GM19397 (cell line): ENCODE measurements around the gene PPP2R2B.
A peak's percentile ranks its signal among the peaks of the same experiment; 100 is the strongest.

Source experiments
- ATAC-seq: cut with Tn5 transposase; IDR thresholded peaks from one replicate; pipeline ENCODE4 v1.9.1; 2021; ENCODE audit warnings: mild to moderate bottlenecking, moderate library complexity; ENCODE audit not compliant: unreplicated experiment

The PPP2R2B gene

DNA sequence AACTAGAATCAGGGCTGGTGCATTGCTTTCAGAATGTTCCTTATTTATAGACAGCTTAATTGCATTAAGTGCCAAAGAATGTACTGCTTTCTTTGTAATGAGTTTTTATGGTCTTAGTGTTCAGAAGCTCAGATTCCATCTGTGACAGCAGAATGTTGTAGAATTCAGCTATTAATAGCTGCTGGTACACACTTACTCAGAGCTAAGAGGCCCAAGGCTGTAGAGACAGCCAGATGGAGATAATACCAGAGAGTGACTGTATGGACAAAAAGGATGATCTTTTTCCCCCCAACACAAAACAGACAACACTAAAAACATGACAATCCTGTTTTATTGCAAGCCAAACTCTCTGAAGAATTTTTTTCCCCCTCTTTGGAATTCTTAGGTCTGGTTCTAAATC, 50.2 kb downstream of the PPP2R2B start:
- no peak for ATAC-seq

- no peak for ATAC-seq
Measured at GRCh38 chr5:146827901-146828300, 50.7 kb downstream of the PPP2R2B start.

DNA sequence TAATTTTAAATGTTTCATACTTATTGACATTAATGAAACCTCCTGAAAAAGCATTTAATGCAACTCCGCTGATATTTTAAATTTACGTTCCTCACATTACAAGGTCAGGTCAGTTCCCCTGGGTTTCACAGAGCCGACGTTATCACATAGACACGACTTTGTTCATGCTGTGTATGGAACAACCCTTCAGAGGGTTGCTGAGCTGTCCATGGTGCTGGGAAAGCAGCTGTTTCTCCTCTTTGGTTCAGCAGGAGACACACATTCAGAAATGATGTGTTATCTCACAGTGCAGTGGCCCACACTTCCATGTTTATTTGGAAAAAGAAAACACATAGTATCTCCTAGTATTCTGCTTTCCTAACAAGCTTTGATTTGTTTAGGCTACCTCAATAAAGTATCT, 53.5 kb downstream of the PPP2R2B start:
- ATAC-seq = no peak

- no peak for ATAC-seq
Measured at GRCh38 chr5:146821732-146822131, 56.8 kb downstream of the PPP2R2B start.

- no peak for ATAC-seq
Measured at GRCh38 chr5:146820987-146821386, 57.6 kb downstream of the PPP2R2B start.

GRCh38 chr5:146818822-146819221, 59.7 kb downstream of the PPP2R2B start:
- ATAC-seq = no peak

GRCh38 chr5:146817973-146818372, 60.6 kb downstream of the PPP2R2B start:
- ATAC-seq = no peak

GRCh38 chr5:146816775-146817387, 61.7 kb downstream of the PPP2R2B start:
- no peak for ATAC-seq

GRCh38 chr5:146815411-146815810, 63.1 kb downstream of the PPP2R2B start:
- ATAC-seq = no peak

DNA sequence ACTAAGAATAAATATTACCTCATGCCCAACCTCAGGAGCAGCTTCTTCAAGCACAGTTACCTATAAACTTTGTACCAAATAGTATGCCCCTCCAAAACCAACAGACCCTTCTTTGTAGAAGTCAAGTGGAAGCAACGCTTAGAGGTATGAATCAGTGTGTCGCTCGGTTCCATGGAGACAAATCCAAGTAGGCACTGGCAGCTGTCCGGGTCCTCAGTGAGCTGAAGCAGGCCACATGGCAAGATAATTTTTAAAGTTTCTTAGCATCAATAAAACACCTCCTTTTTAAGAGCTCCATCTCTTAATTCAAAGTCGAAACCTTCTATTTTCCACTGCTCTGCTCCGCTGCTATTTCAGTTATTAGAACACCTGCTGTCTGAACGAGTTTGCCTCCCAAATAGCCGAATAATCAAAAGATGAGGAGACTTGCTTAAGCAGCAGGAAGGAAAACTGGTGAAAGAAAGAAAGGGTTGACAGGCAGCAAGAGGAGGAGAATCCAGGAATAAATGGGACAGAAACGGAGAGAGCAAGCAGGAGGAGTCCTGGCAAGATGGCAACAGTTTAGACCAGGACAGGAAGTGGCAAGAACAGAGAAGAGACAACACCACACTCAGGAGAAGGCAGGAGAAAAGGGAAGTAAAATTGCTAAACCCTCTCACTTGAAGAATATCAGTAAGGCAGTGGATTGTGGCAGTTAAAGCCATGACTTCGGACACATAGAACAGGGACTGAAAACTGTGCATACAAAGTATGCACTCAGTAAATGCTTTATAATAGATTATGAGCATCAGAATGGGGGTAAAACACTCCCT, 65.0 kb downstream of the PPP2R2B start:
- peak; percentile 65 for ATAC-seq

DNA sequence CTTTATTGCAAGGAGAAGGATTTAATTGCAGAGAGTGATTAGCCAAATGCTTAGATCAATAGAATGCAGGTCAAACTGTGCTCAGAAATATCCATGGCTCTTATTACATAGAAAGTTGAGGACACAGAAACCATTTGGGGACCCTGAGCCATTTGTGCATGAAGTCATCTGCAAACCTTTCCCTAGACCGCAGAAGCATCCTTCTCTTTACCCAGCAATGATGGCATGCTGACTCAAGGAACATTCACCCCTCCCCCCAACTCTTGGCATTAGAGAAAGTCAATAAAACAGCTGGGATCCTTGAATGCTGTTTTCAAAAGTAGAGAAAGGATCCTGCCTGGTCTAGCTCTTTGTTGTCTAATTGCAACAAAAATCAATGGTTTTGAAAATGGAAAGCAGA, 73.5 kb downstream of the PPP2R2B start:
- no peak for ATAC-seq

DNA sequence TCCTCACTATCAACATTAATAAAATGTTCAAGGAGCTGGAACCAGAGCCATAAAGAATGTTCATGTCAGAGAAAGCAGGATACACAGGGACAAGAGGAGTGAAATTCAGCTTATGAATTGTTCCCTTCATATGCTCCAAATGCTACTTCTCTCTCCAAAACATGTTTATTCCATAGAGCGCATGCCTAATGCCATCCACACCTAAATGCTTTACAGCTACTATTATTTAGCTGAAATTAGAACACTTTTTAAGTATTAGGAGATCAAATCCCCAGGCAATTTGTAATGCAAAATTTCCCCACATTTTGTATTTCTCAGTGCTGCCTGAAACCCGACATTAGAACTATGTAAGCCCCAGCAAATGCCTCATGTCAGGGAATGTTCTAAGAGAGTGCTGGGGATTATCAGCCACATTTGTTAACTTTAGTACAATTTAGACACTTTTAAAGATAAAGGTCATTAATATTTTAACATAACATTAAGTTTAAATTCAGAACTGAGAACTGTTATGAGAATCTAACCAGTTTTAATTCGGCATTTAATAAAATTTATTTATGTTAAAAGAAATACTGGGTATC, 75.5 kb downstream of the PPP2R2B start:
- ATAC-seq = no peak

GRCh38 chr5:146799671-146800070, 78.9 kb downstream of the PPP2R2B start:
- ATAC-seq = no peak

DNA sequence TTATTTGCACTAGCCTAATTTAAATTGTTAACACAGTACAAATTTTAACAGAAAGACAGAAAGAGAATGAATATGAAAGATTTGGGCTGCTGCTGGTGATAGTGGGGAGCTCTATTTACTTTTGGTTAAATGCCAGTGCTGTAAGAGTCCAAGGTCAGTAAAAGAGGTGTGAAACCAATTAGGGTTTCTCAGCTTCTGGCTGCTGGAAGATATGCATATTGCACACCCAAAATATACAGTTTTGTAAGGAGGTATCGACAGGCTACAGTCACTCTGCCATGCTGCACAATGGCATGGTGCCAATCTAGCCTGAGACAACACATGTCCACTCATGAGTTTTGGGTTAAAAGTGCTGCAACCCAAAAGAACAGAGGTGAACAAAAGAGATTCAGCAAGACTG, 79.3 kb downstream of the PPP2R2B start:
- no peak for ATAC-seq

- ATAC-seq = no peak
Measured at GRCh38 chr5:146797658-146798057, 80.9 kb downstream of the PPP2R2B start.

GRCh38 chr5:146796911-146797310, 81.6 kb downstream of the PPP2R2B start:
- no peak for ATAC-seq

DNA sequence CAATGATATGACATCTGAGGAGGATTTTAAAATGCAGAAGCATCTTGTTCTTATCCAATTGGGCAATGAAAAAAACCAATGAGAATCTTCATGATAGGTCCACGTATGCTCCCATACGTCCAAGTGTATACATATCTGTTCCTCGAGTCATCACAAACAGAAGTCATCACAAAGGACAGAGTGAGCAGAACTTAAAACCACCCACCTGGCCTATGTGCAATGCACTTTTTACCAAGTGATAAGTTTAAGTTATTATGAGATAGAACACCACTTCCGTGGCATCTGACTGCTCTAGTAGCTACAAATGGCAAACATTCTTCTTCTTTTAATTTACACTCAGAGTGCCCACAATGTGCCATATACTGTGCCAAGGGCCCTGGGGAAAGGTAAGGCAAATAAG, 82.4 kb downstream of the PPP2R2B start:
- ATAC-seq = no peak

DNA sequence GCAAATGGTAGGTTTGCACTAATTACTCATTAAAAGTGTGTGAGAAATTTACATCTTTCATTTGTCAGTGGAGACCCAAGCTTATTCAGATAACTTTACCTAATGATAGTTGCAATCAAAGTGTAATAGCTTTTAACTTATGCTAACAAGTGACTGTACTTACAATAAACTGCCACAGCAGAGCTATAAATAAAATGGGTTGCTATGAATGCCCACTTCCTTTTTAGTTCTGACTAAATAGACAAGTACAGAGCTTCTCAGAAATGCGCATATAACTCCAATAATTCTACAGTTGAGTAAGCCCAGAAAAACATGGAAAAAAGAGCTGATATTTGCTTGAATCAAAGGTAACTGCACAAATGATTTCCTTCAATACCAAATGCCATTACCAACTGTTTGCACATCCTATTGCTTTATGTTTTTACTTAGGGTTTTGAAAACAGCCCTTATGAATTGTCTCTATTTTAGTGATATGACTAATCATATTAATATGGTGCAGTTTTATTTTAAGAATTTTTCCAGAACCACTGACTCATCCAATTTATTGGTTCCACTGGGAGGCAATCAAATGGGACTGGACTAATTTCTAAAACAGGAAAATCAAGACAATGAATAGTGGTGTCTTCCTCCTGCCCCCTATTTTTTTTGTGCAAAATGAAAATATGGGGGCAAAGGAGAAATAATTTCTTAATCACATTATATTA, 84.1 kb downstream of the PPP2R2B start:
- no peak for ATAC-seq

- no peak for ATAC-seq
Measured at GRCh38 chr5:146793709-146794108, 84.8 kb downstream of the PPP2R2B start.

DNA sequence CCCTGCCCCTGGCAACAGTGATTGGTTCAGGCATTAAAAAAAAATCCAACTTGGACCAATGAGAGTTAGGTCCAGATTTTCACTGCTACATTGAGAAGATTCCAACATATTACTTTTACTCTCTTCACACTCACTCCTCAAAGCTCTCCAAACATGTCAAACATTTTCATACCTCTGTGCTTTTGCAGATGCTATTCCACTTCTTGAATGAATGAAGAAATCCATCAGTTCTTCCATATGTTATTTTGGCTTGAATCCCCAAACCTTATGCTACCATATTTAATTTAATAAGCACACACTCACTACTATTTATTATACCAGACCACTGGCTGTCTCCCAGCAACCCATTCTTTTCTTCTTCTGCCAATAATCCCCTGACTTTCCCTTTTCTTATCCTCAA, 87.1 kb downstream of the PPP2R2B start:
- ATAC-seq = no peak
